ENCODE results near the gene C3orf20. TPM values are rescaled to one million over a fixed set of nuclear protein-coding genes. Genes with fewer than 3 reads are reported as not detected.

C3orf20 gene
- total RNA-seq, 1 donor from 2014 or later = not detected

- Mint-ChIP-seq H3K36me3 (ENCODE audit: unreplicated experiment) (no peaks in the 10 kb centered on the region), H3K4me1 (ENCODE audit: low read depth, unreplicated experiment) (no peaks in the 10 kb centered on the region), H3K27me3 (ENCODE audit: unreplicated experiment) (no peaks in the 10 kb centered on the region), H3K9me3 (ENCODE audit: unreplicated experiment) (no peaks in the 10 kb centered on the region), H3K27ac (ENCODE audit: unreplicated experiment) (no peak overlapping the region), H3K4me3 (ENCODE audit: unreplicated experiment) (no peak overlapping the region)
- no peak for TF ChIP-seq CTCF (IDR thresholded peaks at IDR 0.05; ENCODE audit: partially characterized antibody, unreplicated experiment)
- DNase-seq = no peak
Observed at GRCh38 chr3:14701676-14702075, 26.7 kb downstream of the C3orf20 start.

GRCh38 chr3:14703128-14703750 is 28.3 kb downstream of the C3orf20 start:
- no peak for TF ChIP-seq CTCF (IDR thresholded peaks at IDR 0.05; ENCODE audit: partially characterized antibody, unreplicated experiment)
- no peak for DNase-seq
- H3K27me3 Mint-ChIP-seq (ENCODE audit: unreplicated experiment) = no peaks in the 10 kb centered on the region
- no peak overlapping the region for H3K4me3 Mint-ChIP-seq (ENCODE audit: unreplicated experiment)
- no peaks in the 10 kb centered on the region for H3K4me1 Mint-ChIP-seq (ENCODE audit: low read depth, unreplicated experiment)
- H3K27ac Mint-ChIP-seq (ENCODE audit: unreplicated experiment) = no peak overlapping the region
- no peaks in the 10 kb centered on the region for H3K9me3 Mint-ChIP-seq (ENCODE audit: unreplicated experiment)
- no peaks in the 10 kb centered on the region for H3K36me3 Mint-ChIP-seq (ENCODE audit: unreplicated experiment)

GRCh38 chr3:14703791-14704190 is 28.9 kb downstream of the C3orf20 start:
- H3K4me3 Mint-ChIP-seq (ENCODE audit: unreplicated experiment) = no peak overlapping the region

GRCh38 chr3:14706096-14706495 is 31.2 kb downstream of the C3orf20 start:
- Mint-ChIP-seq H3K27me3 (ENCODE audit: unreplicated experiment) (no peaks in the 10 kb centered on the region), H3K4me1 (ENCODE audit: low read depth, unreplicated experiment) (no peaks in the 10 kb centered on the region), H3K27ac (ENCODE audit: unreplicated experiment) (no peak overlapping the region), H3K36me3 (ENCODE audit: unreplicated experiment) (no peaks in the 10 kb centered on the region), H3K4me3 (ENCODE audit: unreplicated experiment) (no peak overlapping the region), H3K9me3 (ENCODE audit: unreplicated experiment) (no peaks in the 10 kb centered on the region)
- no peak for DNase-seq
- TF ChIP-seq CTCF (IDR thresholded peaks at IDR 0.05; ENCODE audit: partially characterized antibody, unreplicated experiment) = no peak

More at GRCh38 chr3:14703791-14704190, 28.9 kb downstream of the C3orf20 start:
- H3K27ac Mint-ChIP-seq (ENCODE audit: unreplicated experiment) = no peak overlapping the region
- no peaks in the 10 kb centered on the region for H3K36me3 Mint-ChIP-seq (ENCODE audit: unreplicated experiment)
- no peaks in the 10 kb centered on the region for H3K9me3 Mint-ChIP-seq (ENCODE audit: unreplicated experiment)
- no peak for TF ChIP-seq CTCF (IDR thresholded peaks at IDR 0.05; ENCODE audit: partially characterized antibody, unreplicated experiment)
- no peaks in the 10 kb centered on the region for H3K27me3 Mint-ChIP-seq (ENCODE audit: unreplicated experiment)
- H3K4me1 Mint-ChIP-seq (ENCODE audit: low read depth, unreplicated experiment) = no peaks in the 10 kb centered on the region
- DNase-seq = no peak

- no peak overlapping the region for H3K27ac Mint-ChIP-seq (ENCODE audit: unreplicated experiment)
- H3K4me3 Mint-ChIP-seq (ENCODE audit: unreplicated experiment) = no peak overlapping the region
- DNase-seq = no peak
- no peaks in the 10 kb centered on the region for H3K27me3 Mint-ChIP-seq (ENCODE audit: unreplicated experiment)
- TF ChIP-seq CTCF (IDR thresholded peaks at IDR 0.05; ENCODE audit: partially characterized antibody, unreplicated experiment) = no peak
- no peaks in the 10 kb centered on the region for H3K36me3 Mint-ChIP-seq (ENCODE audit: unreplicated experiment)
- no peaks in the 10 kb centered on the region for H3K4me1 Mint-ChIP-seq (ENCODE audit: low read depth, unreplicated experiment)
- H3K9me3 Mint-ChIP-seq (ENCODE audit: unreplicated experiment) = peaks cover 4% of the 10 kb centered on the region
Observed at GRCh38 chr3:14716591-14716990, 41.6 kb downstream of the C3orf20 start.

Measured in glutamatergic neuron (in vitro differentiated cells).